Duodenal mucosa (tissue), 2 donors: ENCODE measurements around the gene CST8.

Experiments
- H3K27ac ChIP-seq: one replicate; pipeline ENCODE4 v1.7.0; 2013; ENCODE audit warnings: low read depth, low read length
- H3K27me3 ChIP-seq, 2 donors: one replicate each; pipeline ENCODE4 v1.7.0; 2013; ENCODE audit warnings: low read length in 2 of 2, control low read depth in 1 of 2; ENCODE audit not compliant: insufficient read depth in 2 of 2, control insufficient read depth in 1 of 2
- H3K36me3 ChIP-seq, 2 donors: one replicate each; pipeline ENCODE4 v1.7.0; 2013; ENCODE audit warnings: low read length in 2 of 2, control low read depth in 1 of 2; ENCODE audit not compliant: insufficient read depth in 2 of 2, control insufficient read depth in 1 of 2
- H3K4me1 ChIP-seq, 2 donors: one replicate each; pipeline ENCODE4 v1.7.0; 2013; ENCODE audit warnings: low read length in 2 of 2, control low read depth in 1 of 2; ENCODE audit not compliant: insufficient read depth in 2 of 2, control insufficient read depth in 1 of 2
- H3K4me3 ChIP-seq, 2 donors: one replicate each; pipeline ENCODE4 v1.7.0; 2013; ENCODE audit warnings: low read length in 2 of 2, low read depth in 1 of 2
- H3K9ac ChIP-seq, 2 donors: one replicate each; pipeline ENCODE4 v1.7.0; 2013; ENCODE audit warnings: low read length in 2 of 2, low read depth in 1 of 2
- H3K9me3 ChIP-seq, 2 donors: one replicate each; pipeline ENCODE4 v1.7.0; 2013; ENCODE audit warnings: low read length in 2 of 2, control low read depth in 1 of 2; ENCODE audit not compliant: control insufficient read depth in 1 of 2

CST8 gene

GRCh38 chr20:23493172-23493772 is 2.4 kb downstream of the CST8 start:
- Histone ChIP-seq H3K27ac (no peak overlapping the region), H3K4me3 (no peak overlapping the region), H3K4me1 (no peaks in the 10 kb centered on the region), H3K36me3 (no peaks in the 10 kb centered on the region), H3K9me3 (no peaks in the 10 kb centered on the region), H3K9ac (no peak overlapping the region), H3K27me3 (no peaks in the 10 kb centered on the region)

DNA sequence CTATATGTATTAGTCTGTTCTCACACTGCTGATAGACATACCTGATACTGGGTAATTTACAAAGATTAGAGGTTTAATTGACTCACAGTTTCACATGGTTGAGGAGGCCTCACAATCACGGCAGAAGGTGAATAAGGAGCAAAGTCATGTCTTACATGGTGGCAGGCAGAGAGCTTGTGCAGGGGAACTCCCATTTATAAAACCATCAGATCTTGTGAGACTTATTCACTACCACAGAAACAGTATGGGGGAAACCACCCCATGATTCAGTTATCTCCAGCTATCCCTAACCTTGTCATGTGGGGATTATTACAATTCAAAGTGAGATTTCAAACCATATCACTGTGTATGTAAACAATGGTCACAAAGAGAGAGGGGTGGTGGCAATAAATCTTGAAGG is 6.6 kb downstream of the CST8 start:
- Histone ChIP-seq H3K9me3 (no peaks in the 10 kb centered on the region), H3K4me3 (no peak overlapping the region), H3K27me3 (peaks cover 0 to 3% of the 10 kb centered on the region in 2 donors), H3K27ac (no peak overlapping the region), H3K4me1 (no peaks in the 10 kb centered on the region), H3K36me3 (no peaks in the 10 kb centered on the region), H3K9ac (no peak overlapping the region)

- H3K27ac ChIP-seq, result no peak overlapping the region
- H3K9me3 ChIP-seq, result no peaks in the 10 kb centered on the region
Measured at GRCh38 chr20:23501926-23502325, 11.0 kb downstream of the CST8 start.

DNA sequence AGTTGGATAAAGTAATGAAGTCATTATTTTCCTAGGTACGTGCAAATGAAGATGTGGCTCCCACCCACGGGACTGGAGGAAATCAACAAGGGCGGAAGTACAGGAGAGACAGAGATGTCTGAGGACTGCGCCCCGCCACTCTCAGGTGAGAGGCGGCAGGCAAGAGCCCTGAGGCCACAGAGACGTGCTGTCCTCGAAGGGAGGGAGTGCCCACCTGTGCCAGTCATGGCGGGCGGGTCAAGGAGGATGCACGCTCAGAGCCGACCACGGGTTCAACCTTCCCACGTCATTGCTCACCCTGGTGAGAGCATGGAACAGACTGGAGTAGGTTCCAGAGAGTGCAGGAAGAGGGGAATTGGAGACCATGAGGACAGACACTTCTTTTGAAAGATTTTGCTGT is 12.7 kb downstream of the CST8 start:
- H3K4me3 ChIP-seq, result no peak overlapping the region
- no peaks in the 10 kb centered on the region for H3K36me3 ChIP-seq
- no peak overlapping the region for H3K9ac ChIP-seq
- no peaks in the 10 kb centered on the region for H3K9me3 ChIP-seq
- peaks cover 0 to 3% of the 10 kb centered on the region in 2 donors for H3K27me3 ChIP-seq
- no peak overlapping the region for H3K27ac ChIP-seq
- no peaks in the 10 kb centered on the region for H3K4me1 ChIP-seq

More at GRCh38 chr20:23501926-23502325, 11.0 kb downstream of the CST8 start:
- no peak overlapping the region for H3K9ac ChIP-seq
- no peak overlapping the region for H3K4me3 ChIP-seq
- H3K36me3 ChIP-seq, result no peaks in the 10 kb centered on the region
- peaks cover 0 to 3% of the 10 kb centered on the region in 2 donors for H3K27me3 ChIP-seq
- H3K4me1 ChIP-seq, result no peaks in the 10 kb centered on the region

- no peak overlapping the region for H3K27ac ChIP-seq
- no peaks in the 10 kb centered on the region for H3K9me3 ChIP-seq
- no peaks in the 10 kb centered on the region for H3K27me3 ChIP-seq
- H3K4me3 ChIP-seq, result no peak overlapping the region
- H3K36me3 ChIP-seq, result no peaks in the 10 kb centered on the region
- H3K9ac ChIP-seq, result no peak overlapping the region
- H3K4me1 ChIP-seq, result no peaks in the 10 kb centered on the region
Measured at GRCh38 chr20:23507346-23507745, 16.4 kb downstream of the CST8 start.

- H3K27me3 ChIP-seq, result no peaks in the 10 kb centered on the region
- H3K4me3 ChIP-seq, result no peak overlapping the region
- H3K4me1 ChIP-seq, result no peaks in the 10 kb centered on the region
- no peak overlapping the region for H3K9ac ChIP-seq
- H3K27ac ChIP-seq, result no peak overlapping the region
- H3K36me3 ChIP-seq, result no peaks in the 10 kb centered on the region
- no peaks in the 10 kb centered on the region for H3K9me3 ChIP-seq
Measured at GRCh38 chr20:23508449-23509229, 17.7 kb downstream of the CST8 start.

DNA sequence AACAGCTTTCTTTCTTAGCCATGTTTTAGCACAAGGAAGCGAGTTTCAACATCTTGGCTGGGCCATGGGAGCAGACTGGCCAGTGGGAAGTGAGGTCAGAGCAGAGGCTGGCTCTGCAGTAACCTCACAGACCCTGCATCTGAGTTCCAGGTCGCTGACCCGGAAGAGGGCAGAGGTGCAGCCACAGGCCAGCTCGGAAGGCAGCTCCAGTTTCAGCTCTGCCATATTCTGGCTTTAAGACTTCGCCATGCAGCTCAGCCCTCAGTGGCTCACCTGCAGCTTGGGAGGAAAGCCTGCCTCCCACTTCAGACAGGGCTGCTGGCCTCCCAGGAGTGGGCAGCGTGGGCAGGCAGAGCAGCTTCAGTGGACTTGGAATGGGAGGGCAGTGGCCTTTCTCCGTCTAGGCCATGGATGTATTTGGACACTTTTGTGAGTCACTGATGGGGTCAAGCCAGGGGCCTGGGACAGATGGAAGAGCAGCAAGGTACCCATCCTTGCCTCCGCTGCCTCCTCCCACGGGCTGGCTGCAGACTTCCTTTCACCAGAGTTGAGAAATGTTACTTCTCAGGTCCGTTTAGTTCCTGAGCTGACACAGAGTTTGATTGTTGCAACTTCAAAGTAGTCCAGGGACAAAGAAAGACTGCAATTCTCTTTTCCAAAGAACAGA is 18.5 kb downstream of the CST8 start:
- no peak overlapping the region for H3K9ac ChIP-seq
- H3K27ac ChIP-seq, result no peak overlapping the region
- H3K4me3 ChIP-seq, result no peak overlapping the region
- no peaks in the 10 kb centered on the region for H3K27me3 ChIP-seq
- H3K9me3 ChIP-seq, result no peaks in the 10 kb centered on the region
- H3K4me1 ChIP-seq, result no peaks in the 10 kb centered on the region
- no peaks in the 10 kb centered on the region for H3K36me3 ChIP-seq

- Histone ChIP-seq H3K4me3 (no peak overlapping the region), H3K27me3 (no peaks in the 10 kb centered on the region), H3K36me3 (no peaks in the 10 kb centered on the region), H3K27ac (no peak overlapping the region), H3K4me1 (no peaks in the 10 kb centered on the region), H3K9ac (no peak overlapping the region), H3K9me3 (no peaks in the 10 kb centered on the region)
Measured at GRCh38 chr20:23510000-23510590, 19.2 kb downstream of the CST8 start.

- Histone ChIP-seq H3K9me3 (no peaks in the 10 kb centered on the region), H3K4me1 (no peaks in the 10 kb centered on the region), H3K27me3 (no peaks in the 10 kb centered on the region), H3K27ac (no peak overlapping the region), H3K4me3 (no peak overlapping the region), H3K36me3 (no peaks in the 10 kb centered on the region), H3K9ac (no peak overlapping the region)
Measured at GRCh38 chr20:23513164-23513563, 22.2 kb downstream of the CST8 start.

- no peak overlapping the region for H3K27ac ChIP-seq
- H3K4me1 ChIP-seq, result no peaks in the 10 kb centered on the region
- H3K27me3 ChIP-seq, result no peaks in the 10 kb centered on the region
- H3K9ac ChIP-seq, result no peak overlapping the region
- H3K9me3 ChIP-seq, result no peaks in the 10 kb centered on the region
- H3K4me3 ChIP-seq, result no peak overlapping the region
- no peaks in the 10 kb centered on the region for H3K36me3 ChIP-seq
Measured at GRCh38 chr20:23514848-23515247, 23.9 kb downstream of the CST8 start.
